Measurements from ENCODE around the gene PROCR.
"Not testable (repeated sequence)": the region's sequence is repeated elsewhere in the genome, so short reads cannot be mapped to it uniquely, and the experiment has no call there.

DNA sequence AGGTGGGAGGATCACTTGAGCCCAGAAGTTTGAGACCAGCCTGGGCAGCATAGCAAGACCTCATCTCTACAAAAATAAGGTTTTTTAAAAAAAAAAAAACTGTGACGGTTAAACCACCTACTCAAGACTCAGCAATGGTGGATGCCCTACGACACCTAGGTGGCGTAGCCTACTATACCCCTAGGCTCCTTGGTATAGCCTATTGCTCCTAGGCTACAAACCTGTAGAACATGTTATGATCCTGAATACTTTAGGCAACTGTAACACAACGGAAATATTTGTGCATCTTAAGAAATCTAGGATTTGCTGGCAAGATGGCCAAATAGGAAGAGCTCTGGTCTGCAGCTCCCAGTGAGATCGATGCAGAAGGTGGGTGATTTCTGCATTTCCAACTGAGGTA lies 11.5 kb upstream of the PROCR start:
- TF ChIP-seq CTCF (IDR thresholded peaks at IDR 0.05); ZFX (IDR thresholded peaks at IDR 0.05; ENCODE audit: borderline replicate concordance): not testable (repeated sequence)
